Transverse colon (tissue), 4 donors: Measurements from ENCODE around the gene GET3. TPM values are rescaled to one million over a fixed set of nuclear protein-coding genes. Genes with fewer than 3 reads are reported as not detected.

Source experiments
- DNase-seq: peaks from one replicate; pipeline ENCODE4 v3.0.0-alpha.2; 2019
- H3K27ac ChIP-seq, 4 donors: fragments of 200-600 bp; sonication (generic); 2 replicates each; pipeline ENCODE4 v1.5.1; 2016 to 2018; ENCODE audit warnings: inconsistent platforms in 4 of 4
- H3K27me3 ChIP-seq: fragments of 200-600 bp; sonication (generic); 2 replicates; pipeline ENCODE4 v1.5.1; 2017; ENCODE audit warnings: inconsistent platforms
- H3K36me3 ChIP-seq, 4 donors: fragments of 200-600 bp; sonication (generic); 2 replicates each; pipeline ENCODE4 v1.5.1; 2017 to 2019; ENCODE audit warnings: inconsistent platforms in 4 of 4
- H3K4me1 ChIP-seq, 4 donors: fragments of 200-600 bp; sonication (generic); 2 replicates each; pipeline ENCODE4 v1.5.1; 2017 to 2020; ENCODE audit warnings: inconsistent platforms in 4 of 4
- H3K4me3 ChIP-seq, 4 donors: fragments of 200-600 bp; sonication (generic); 1 replicate in 1 of 4; 2 replicates in 3 of 4; pipeline versions ENCODE4 v1.5.1 to v1.6.1; 2017 to 2019; ENCODE audit warnings: inconsistent platforms in 4 of 4
- H3K9me3 ChIP-seq, 2 donors: fragments of 200-600 bp; sonication (generic); 2 replicates each; pipeline ENCODE4 v1.5.1; 2017 to 2019; ENCODE audit warnings: inconsistent platforms in 2 of 2
- EP300 ChIP-seq: sonication (generic); formaldehyde crosslinking; IDR thresholded peaks from one replicate; pipeline ENCODE4 v1.6.1; 2017; ENCODE audit warnings: antibody characterized with exemption, low read depth
- POLR2A ChIP-seq: fragments of 450-650 bp; IDR thresholded peaks from one replicate; pipeline ENCODE4 v1.6.1; 2016; ENCODE audit warnings: antibody characterized with exemption, mild to moderate bottlenecking, moderate library complexity
- POLR2AphosphoS5 ChIP-seq, 3 donors: sonication (generic); formaldehyde crosslinking; IDR thresholded peaks; one replicate each; pipeline ENCODE4 v1.6.1; 2016; ENCODE audit warnings: antibody characterized with exemption in 3 of 3
- WGBS, 2 donors: methylation state at CpG; one replicate each; pipeline ENCODE4 v1.1.5; 2018; ENCODE audit warnings: low coverage in 1 of 2; 5-methylcytosine and 5-hydroxymethylcytosine counted together
- in situ Hi-C, 4 donors: fragments of 200-750 bp; cut with MboI; loops; one replicate each; pipeline versions ENCODE4 v1.15.0 to v1.15.1; 2017; ENCODE audit warnings: low sequenced_read_pairs in 3 of 4, low pct_ligation_motif_present in 1 of 4, low pct_unique_long_range_greater_than_20kb in 1 of 4
- intact Hi-C: fragments of 100-400 bp; cut with DNase I; formaldehyde crosslinking; loops from one replicate; pipeline ENCODE4 v1.15.1; 2023; ENCODE audit warnings: low total_unique reads
- total RNA-seq, 4 donors: library from RNA; depleted of rRNA; stranded (reverse); fragments of >200 nt; gene quantifications; one replicate each; pipeline ENCODE4 v1.1.0, GENCODE V29; 2016
- TF ChIP-seq, protein P1 (sequence below), 5 experiments: fragments of 200-600 bp in 3 of 5; fragments of 450-650 bp in 2 of 5; sonication (generic) in 3 of 5; IDR thresholded peaks; 1 replicate in 2 of 5; 2 replicates in 3 of 5; pipeline ENCODE4 v1.5.1; 2016 to 2017; ENCODE audit warnings: antibody characterized with exemption in 5 of 5, inconsistent platforms in 3 of 5, mild to moderate bottlenecking in 2 of 5, moderate library complexity in 1 of 5

Gene GET3
- total RNA-seq, 4 donors from 2014 or later = 18.3 to 75.2 (median 43.6) TPM

DNA sequence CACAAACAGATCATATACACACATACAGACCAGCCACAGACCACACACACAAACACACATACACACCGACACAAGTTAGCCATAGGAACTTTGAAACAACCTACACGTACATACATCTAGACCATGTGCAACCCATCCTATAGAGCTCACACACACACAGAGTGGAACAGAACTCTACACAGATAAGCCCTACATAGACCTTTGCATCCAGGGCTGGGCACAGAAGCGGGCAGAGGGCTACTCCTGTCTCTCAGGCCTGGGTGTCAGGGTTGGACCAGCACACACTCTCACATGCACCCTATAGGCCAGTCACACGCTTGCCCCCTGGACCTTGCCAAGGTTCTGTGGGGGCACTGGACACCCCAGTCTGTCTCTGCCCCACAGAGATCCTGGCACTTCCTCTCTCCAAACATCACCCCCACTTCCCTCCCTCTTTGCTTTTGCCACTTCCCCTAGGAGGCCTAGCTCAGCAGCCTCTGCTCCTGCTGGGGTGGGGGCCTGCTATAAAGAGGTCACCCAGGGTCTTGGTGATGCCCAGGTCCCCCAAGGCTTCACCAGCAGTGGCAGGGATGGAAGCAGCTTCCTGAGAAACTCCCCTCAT lies 48.2 kb downstream of the GET3 start:
- in situ Hi-C loops = no loop called here
- peak in 1 of 3 donors; percentile 12 for TF ChIP-seq POLR2AphosphoS5 (IDR thresholded peaks at IDR 0.05)
- TF ChIP-seq, protein P1, sequence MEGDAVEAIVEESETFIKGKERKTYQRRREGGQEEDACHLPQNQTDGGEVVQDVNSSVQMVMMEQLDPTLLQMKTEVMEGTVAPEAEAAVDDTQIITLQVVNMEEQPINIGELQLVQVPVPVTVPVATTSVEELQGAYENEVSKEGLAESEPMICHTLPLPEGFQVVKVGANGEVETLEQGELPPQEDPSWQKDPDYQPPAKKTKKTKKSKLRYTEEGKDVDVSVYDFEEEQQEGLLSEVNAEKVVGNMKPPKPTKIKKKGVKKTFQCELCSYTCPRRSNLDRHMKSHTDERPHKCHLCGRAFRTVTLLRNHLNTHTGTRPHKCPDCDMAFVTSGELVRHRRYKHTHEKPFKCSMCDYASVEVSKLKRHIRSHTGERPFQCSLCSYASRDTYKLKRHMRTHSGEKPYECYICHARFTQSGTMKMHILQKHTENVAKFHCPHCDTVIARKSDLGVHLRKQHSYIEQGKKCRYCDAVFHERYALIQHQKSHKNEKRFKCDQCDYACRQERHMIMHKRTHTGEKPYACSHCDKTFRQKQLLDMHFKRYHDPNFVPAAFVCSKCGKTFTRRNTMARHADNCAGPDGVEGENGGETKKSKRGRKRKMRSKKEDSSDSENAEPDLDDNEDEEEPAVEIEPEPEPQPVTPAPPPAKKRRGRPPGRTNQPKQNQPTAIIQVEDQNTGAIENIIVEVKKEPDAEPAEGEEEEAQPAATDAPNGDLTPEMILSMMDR (IDR thresholded peaks at IDR 0.05) = no peak
- Histone ChIP-seq H3K4me3 (no peak overlapping the region), H3K27me3 (no peaks in the 10 kb centered on the region), H3K9me3 (no peaks in the 10 kb centered on the region), H3K27ac (peak overlapping the region; percentile 97 to 99 (median 98)), H3K36me3 (no peaks in the 10 kb centered on the region), H3K4me1 (peaks cover 46 to 79% (median 74%) of the 10 kb centered on the region in 4 donors)
- intact Hi-C loops = loop anchor here (10.0 kb wide), 1 partner anchor 369 kb away; the partner anchor contains the start of genes IER2 and STX10
- 54% methylated on average over 4 of the region's 4 CpGs; no CpG with 5 or more reads in 1 of the 2 donors for WGBS, 2 donors
- peak; percentile 41 for DNase-seq

DNA sequence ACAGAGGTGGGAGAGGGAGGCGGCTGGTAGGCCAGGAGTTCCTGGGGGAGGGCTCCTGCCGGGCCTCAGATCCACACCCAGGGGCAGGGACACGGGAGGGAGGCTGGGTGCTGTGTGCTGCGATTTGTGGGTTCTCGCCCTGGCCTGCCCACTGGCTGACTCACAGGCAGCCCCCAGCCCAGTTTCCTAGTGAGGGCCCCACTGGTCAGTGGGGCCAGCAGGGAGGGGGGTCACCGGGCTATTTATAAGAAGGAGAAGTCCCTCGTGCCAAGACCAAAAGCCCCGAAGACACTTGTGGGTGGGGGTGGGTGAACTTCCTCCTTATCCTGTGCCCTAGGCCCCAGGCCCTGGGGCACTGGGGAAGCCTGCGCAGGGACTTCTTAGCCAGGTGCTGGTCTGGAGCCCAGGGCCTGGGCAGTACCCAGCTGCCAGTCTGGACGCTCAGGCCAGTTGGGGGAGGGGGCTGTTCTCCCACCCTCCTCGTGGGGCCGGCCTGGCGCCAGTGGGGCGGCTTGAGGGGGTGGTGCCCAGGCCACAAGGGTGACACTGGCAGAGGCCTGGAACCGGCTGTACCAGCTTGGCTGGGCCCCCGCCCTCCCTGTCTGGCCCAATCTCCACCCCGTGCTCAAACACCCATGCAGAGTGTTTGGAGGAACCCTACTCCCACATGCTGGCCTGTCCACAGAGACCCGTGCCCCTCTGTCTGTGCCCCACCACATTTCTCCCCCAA lies 49.0 kb downstream of the GET3 start:
- WGBS, 2 donors = 39% methylated on average over 15 of the region's 18 CpGs; no CpG with 5 or more reads in 1 of the 2 donors
- Histone ChIP-seq H3K4me3 (no peak overlapping the region), H3K9me3 (no peaks in the 10 kb centered on the region), H3K4me1 (peaks cover 46 to 83% (median 80%) of the 10 kb centered on the region in 4 donors), H3K27ac (peak overlapping the region; percentile 97 to 99 (median 98)), H3K27me3 (no peaks in the 10 kb centered on the region), H3K36me3 (no peaks in the 10 kb centered on the region)
- in situ Hi-C loops = no loop called here
- intact Hi-C loops = loop anchor here (10.0 kb wide), 1 partner anchor 368 kb away; the partner anchor contains the start of genes IER2 and STX10
- TF ChIP-seq POLR2AphosphoS5 (IDR thresholded peaks at IDR 0.05) = peak; percentile 8 to 48 (median 13)
- TF ChIP-seq, protein P1 (IDR thresholded peaks at IDR 0.05) = no peak
- TF ChIP-seq EP300 = peak; percentile 4
- peak; percentile 46 for TF ChIP-seq POLR2A
- peak; percentile 86 for DNase-seq

DNA sequence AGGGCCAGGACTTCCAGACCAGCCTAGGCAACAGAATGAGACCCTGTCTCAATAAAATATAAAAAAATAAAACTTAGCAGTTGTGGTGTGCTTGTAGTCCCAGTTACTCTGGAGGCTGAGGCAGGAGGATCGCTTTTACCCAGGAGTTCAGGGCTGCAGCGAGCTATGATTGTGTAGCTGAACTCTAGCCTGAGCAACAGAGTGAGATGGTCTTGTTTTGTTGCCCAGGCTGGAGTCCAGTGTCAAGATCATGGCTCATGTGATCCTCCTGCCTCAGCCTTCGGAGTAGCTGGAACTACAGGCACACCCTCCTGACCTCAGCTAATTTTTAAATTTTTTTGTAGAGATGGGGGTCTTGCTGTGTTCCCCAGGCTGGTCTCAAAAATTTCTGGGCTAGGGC lies 49.7 kb downstream of the GET3 start:
- DNase-seq = no peak
- in situ Hi-C loops = no loop called here
- TF ChIP-seq POLR2AphosphoS5 (IDR thresholded peaks at IDR 0.05) = no peak
- TF ChIP-seq POLR2A = no peak
- TF ChIP-seq, protein P1 (IDR thresholded peaks at IDR 0.05) = no peak
- no peak for TF ChIP-seq EP300
- peaks cover 46 to 81% (median 78%) of the 10 kb centered on the region in 4 donors for H3K4me1 ChIP-seq
- 87% methylated on average over 3 of the region's 3 CpGs; no CpG with 5 or more reads in 1 of the 2 donors for WGBS, 2 donors
- no peaks in the 10 kb centered on the region for H3K27me3 ChIP-seq
- H3K27ac ChIP-seq = peak overlapping the region; percentile 97 to 99 (median 98)
- H3K36me3 ChIP-seq = no peaks in the 10 kb centered on the region
- H3K9me3 ChIP-seq = no peaks in the 10 kb centered on the region
- H3K4me3 ChIP-seq = no peak overlapping the region
- intact Hi-C loops = loop anchor here (10.0 kb wide), 1 partner anchor 368 kb away; the partner anchor contains the start of genes IER2 and STX10

DNA sequence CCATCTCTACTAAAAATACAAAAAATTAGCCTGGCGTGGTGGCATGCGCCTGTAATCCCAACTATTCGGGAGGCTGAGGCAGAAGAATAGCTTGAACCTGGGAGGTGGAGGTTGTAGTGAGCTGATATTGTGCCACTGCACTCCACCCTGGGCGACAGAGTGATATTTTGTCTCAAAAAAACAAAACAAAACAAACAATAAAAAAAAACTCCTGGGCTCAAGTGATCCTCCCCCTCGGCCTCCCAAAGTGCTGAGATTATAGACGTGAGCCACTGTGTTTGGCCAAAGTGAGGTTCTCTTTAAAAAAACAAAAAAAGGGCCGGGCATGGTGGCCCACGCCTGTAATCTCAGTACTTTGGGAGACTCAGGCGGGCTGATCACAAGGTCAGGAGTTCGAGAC lies 50.2 kb downstream of the GET3 start:
- H3K4me1 ChIP-seq = peaks cover 46 to 77% (median 76%) of the 10 kb centered on the region in 4 donors
- WGBS, 2 donors = 63 to 67% methylated on average over 7 to 10 of the region's 10 CpGs
- no peaks in the 10 kb centered on the region for H3K9me3 ChIP-seq
- peak overlapping the region; percentile 97 to 99 (median 98) for H3K27ac ChIP-seq
- H3K4me3 ChIP-seq = no peak overlapping the region
- DNase-seq = no peak
- intact Hi-C loops = loop anchor here (10.0 kb wide), 1 partner anchor 367 kb away; the partner anchor contains the start of genes IER2 and STX10
- H3K27me3 ChIP-seq = no peaks in the 10 kb centered on the region
- in situ Hi-C loops = no loop called here
- TF ChIP-seq, protein P1 (IDR thresholded peaks at IDR 0.05) = no peak
- no peak for TF ChIP-seq EP300
- TF ChIP-seq POLR2A = no peak
- no peak for TF ChIP-seq POLR2AphosphoS5 (IDR thresholded peaks at IDR 0.05)
- H3K36me3 ChIP-seq = no peaks in the 10 kb centered on the region
